ENCODE measurements around the gene AARS1. TPM values are rescaled to one million over a fixed set of nuclear protein-coding genes. Genes with fewer than 3 reads are reported as not detected.
"Not testable (repeated sequence)": the region's sequence is repeated elsewhere in the genome, so short reads cannot be mapped to it uniquely, and the experiment has no call there.

Gene AARS1
- total RNA-seq, 2 donors from 2014 or later, result 68.0 to 69.4 TPM

- Histone ChIP-seq H3K4me1 (ENCODE audit: control insufficient read depth in 1 of 2, low read depth in 2 of 2) (no peaks in the 10 kb centered on the region), H3K9me3 (no peaks in the 10 kb centered on the region), H3K36me3 (peaks cover 61% of the 10 kb centered on the region), H3K4me3 (no peak overlapping the region), H3K27me3 (replicated peaks; ENCODE audit: insufficient read depth) (no peaks in the 10 kb centered on the region), H3K27ac (no peak overlapping the region)
- ATAC-seq (ENCODE audit: insufficient number of reproducible peaks, low FRiP score, low read depth) (no peak), DNase-seq (ENCODE audit: low spot score) (no peak)
- TF ChIP-seq, protein P1, sequence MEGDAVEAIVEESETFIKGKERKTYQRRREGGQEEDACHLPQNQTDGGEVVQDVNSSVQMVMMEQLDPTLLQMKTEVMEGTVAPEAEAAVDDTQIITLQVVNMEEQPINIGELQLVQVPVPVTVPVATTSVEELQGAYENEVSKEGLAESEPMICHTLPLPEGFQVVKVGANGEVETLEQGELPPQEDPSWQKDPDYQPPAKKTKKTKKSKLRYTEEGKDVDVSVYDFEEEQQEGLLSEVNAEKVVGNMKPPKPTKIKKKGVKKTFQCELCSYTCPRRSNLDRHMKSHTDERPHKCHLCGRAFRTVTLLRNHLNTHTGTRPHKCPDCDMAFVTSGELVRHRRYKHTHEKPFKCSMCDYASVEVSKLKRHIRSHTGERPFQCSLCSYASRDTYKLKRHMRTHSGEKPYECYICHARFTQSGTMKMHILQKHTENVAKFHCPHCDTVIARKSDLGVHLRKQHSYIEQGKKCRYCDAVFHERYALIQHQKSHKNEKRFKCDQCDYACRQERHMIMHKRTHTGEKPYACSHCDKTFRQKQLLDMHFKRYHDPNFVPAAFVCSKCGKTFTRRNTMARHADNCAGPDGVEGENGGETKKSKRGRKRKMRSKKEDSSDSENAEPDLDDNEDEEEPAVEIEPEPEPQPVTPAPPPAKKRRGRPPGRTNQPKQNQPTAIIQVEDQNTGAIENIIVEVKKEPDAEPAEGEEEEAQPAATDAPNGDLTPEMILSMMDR (IDR thresholded peaks at IDR 0.05), result no peak
These were observed 35.9 kb upstream of the AARS1 start for GRCh38 chr16:70324998-70325747.

DNA sequence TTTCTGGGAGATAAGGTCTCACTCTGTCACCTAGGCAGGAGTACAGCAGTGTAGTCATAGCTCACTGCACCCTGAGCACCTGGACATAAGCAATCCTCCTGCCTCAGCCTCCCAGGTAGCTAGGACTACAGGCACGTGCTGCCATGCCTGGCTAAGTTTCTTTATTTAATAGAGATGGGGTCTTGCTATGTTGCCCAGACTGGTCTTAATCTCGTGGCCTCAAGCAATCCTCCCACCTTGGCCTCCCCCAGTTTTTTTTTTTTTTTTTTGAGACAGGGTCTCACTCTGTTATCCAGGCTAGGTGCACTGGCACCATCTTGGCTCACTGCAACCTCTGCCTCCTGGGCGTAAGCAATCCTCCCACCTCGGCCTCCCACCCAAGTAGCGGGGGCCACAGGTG lies 30.8 kb upstream of the AARS1 start:
- H3K4me3 ChIP-seq, result no peak overlapping the region

GRCh38 chr16:70307726-70308125 lies 18.4 kb upstream of the AARS1 start:
- H3K4me1 ChIP-seq (ENCODE audit: control insufficient read depth in 1 of 2, low read depth in 2 of 2); H3K27ac ChIP-seq; H3K36me3 ChIP-seq; ATAC-seq (ENCODE audit: insufficient number of reproducible peaks, low FRiP score, low read depth); DNase-seq (ENCODE audit: low spot score); H3K4me3 ChIP-seq; H3K9me3 ChIP-seq; H3K27me3 ChIP-seq (replicated peaks; ENCODE audit: insufficient read depth): not testable (repeated sequence)

More for the DNA sequence above, 30.8 kb upstream of the AARS1 start:
- Histone ChIP-seq H3K4me1 (ENCODE audit: control insufficient read depth in 1 of 2, low read depth in 2 of 2) (no peaks in the 10 kb centered on the region), H3K27ac (no peak overlapping the region), H3K36me3 (peaks cover 56% of the 10 kb centered on the region), H3K27me3 (replicated peaks; ENCODE audit: insufficient read depth) (no peaks in the 10 kb centered on the region), H3K9me3 (no peaks in the 10 kb centered on the region)
- TF ChIP-seq, protein P1 (IDR thresholded peaks at IDR 0.05), result no peak
- DNase-seq (ENCODE audit: low spot score), result no peak
- no peak for ATAC-seq (ENCODE audit: insufficient number of reproducible peaks, low FRiP score, low read depth)

DNA sequence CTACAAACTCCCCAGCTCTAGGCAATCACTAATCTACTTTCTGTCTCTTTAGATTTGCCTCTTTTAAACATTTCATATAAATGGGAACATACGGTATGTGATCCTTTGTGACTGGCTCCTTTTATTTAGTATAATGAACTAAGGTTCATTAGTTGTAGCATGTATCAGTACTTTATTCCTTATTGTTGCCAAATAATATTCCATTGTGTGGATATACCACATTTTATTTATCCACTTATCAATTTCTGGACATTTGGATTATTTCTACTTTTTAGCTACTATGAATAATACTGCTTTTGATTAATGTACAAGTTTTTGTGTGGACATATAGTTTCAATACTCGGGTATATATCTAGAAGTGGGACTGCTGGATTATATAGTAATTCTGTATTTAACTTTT lies 17.6 kb upstream of the AARS1 start:
- DNase-seq (ENCODE audit: low spot score) (no peak), ATAC-seq (ENCODE audit: insufficient number of reproducible peaks, low FRiP score, low read depth) (no peak)
- H3K9me3 ChIP-seq, result no peaks in the 10 kb centered on the region
- H3K4me1 ChIP-seq (ENCODE audit: control insufficient read depth in 1 of 2, low read depth in 2 of 2), result peaks cover 0 to 5% of the 10 kb centered on the region in 2 donors
- no peak overlapping the region for H3K4me3 ChIP-seq
- TF ChIP-seq, protein P1 (IDR thresholded peaks at IDR 0.05), result no peak
- H3K27me3 ChIP-seq (replicated peaks; ENCODE audit: insufficient read depth), result no peaks in the 10 kb centered on the region
- no peak overlapping the region for H3K27ac ChIP-seq
- H3K36me3 ChIP-seq, result peaks cover 3% of the 10 kb centered on the region

GRCh38 chr16:70304892-70305448 lies 15.7 kb upstream of the AARS1 start:
- H3K27me3 ChIP-seq (replicated peaks; ENCODE audit: insufficient read depth), result no peaks in the 10 kb centered on the region
- H3K27ac ChIP-seq, result no peak overlapping the region
- peaks cover 4% of the 10 kb centered on the region for H3K9me3 ChIP-seq
- H3K4me1 ChIP-seq (ENCODE audit: control insufficient read depth in 1 of 2, low read depth in 2 of 2), result peaks cover 4 to 7% of the 10 kb centered on the region in 2 donors
- TF ChIP-seq, protein P1 (IDR thresholded peaks at IDR 0.05), result no peak
- H3K36me3 ChIP-seq, result peaks cover 3% of the 10 kb centered on the region
- DNase-seq (ENCODE audit: low spot score) (no peak), ATAC-seq (ENCODE audit: insufficient number of reproducible peaks, low FRiP score, low read depth) (no peak)
- no peak overlapping the region for H3K4me3 ChIP-seq

All from thoracic aorta (tissue), 2 donors.